NB4 (cell line): Measurements from ENCODE around the gene ZNF334.

Experiments used
- DNase-seq: peaks from one replicate; pipeline ENCODE4 v3.0.0; 2010; ENCODE audit warnings: low read depth
- H3K4me3 ChIP-seq: one replicate; pipeline ENCODE4 v1.5.1; 2011; ENCODE audit warnings: mild to moderate bottlenecking, low read depth, low read length, moderate library complexity
- CTCF ChIP-seq: IDR thresholded peaks from one replicate; pipeline ENCODE4 v1.5.1; 2012; ENCODE audit warnings: low read depth, low read length
- MAX ChIP-seq: IDR thresholded peaks from 2 replicates; pipeline ENCODE4 v1.6.1; 2011; ENCODE audit warnings: low read depth, low read length
- MYC ChIP-seq: IDR thresholded peaks from 2 replicates; pipeline ENCODE4 v1.6.1; 2011; ENCODE audit warnings: low read depth, low read length
- POLR2A ChIP-seq: IDR thresholded peaks from 2 replicates; pipeline ENCODE4 v1.6.1; 2011; ENCODE audit warnings: mild to moderate bottlenecking; ENCODE audit not compliant: insufficient read length; ENCODE audit errors: extremely low read depth

The ZNF334 gene

GRCh38 chr20:46507760-46508407, 5.5 kb downstream of the ZNF334 start:
- no peak overlapping the region for H3K4me3 ChIP-seq
- no peak for DNase-seq
- TF ChIP-seq CTCF (no peak), POLR2A (no peak), MAX (no peak), MYC (no peak)

- H3K4me3 ChIP-seq: no peak overlapping the region
- TF ChIP-seq CTCF (no peak), MYC (no peak), MAX (no peak), POLR2A (no peak)
- DNase-seq: no peak
These were observed 7.9 kb downstream of the ZNF334 start for GRCh38 chr20:46505506-46505905.

- H3K4me3 ChIP-seq: no peak overlapping the region
- TF ChIP-seq MYC: no peak
- no peak for DNase-seq
These were observed 11.4 kb downstream of the ZNF334 start for GRCh38 chr20:46501961-46502360.

GRCh38 chr20:46501337-46501942, 11.9 kb downstream of the ZNF334 start:
- H3K4me3 ChIP-seq: no peak overlapping the region
- DNase-seq: no peak
- TF ChIP-seq MAX: no peak

GRCh38 chr20:46494077-46494476, 19.3 kb downstream of the ZNF334 start:
- DNase-seq: no peak
- TF ChIP-seq MYC: no peak
- no peak for TF ChIP-seq CTCF
- no peak for TF ChIP-seq POLR2A
- no peak for TF ChIP-seq MAX
- no peak overlapping the region for H3K4me3 ChIP-seq

- TF ChIP-seq POLR2A: no peak
- no peak for TF ChIP-seq CTCF
- TF ChIP-seq MYC: no peak
- TF ChIP-seq MAX: no peak
- no peak for DNase-seq
- H3K4me3 ChIP-seq: no peak overlapping the region
These were observed 22.0 kb downstream of the ZNF334 start for GRCh38 chr20:46491354-46491753.

GRCh38 chr20:46488451-46488850, 24.9 kb downstream of the ZNF334 start:
- no peak for TF ChIP-seq POLR2A
- TF ChIP-seq MYC: no peak
- TF ChIP-seq CTCF: no peak
- TF ChIP-seq MAX: no peak
- no peak for DNase-seq
- no peak overlapping the region for H3K4me3 ChIP-seq
